Breast epithelium (tissue), 3 donors: ENCODE results near the gene C12orf60.

Experiments
- POLR2AphosphoS5 ChIP-seq, 3 donors: sonication (generic); formaldehyde crosslinking; IDR thresholded peaks; one replicate each; pipeline ENCODE4 v1.6.1; 2017; ENCODE audit warnings: antibody characterized with exemption in 3 of 3
- TF ChIP-seq, protein P1 (sequence below), 3 donors: fragments of 450-650 bp; IDR thresholded peaks; one replicate each; pipeline ENCODE4 v1.5.1; 2016 to 2017; ENCODE audit warnings: antibody characterized with exemption in 3 of 3, mild to moderate bottlenecking in 3 of 3, moderate library complexity in 3 of 3

DNA sequence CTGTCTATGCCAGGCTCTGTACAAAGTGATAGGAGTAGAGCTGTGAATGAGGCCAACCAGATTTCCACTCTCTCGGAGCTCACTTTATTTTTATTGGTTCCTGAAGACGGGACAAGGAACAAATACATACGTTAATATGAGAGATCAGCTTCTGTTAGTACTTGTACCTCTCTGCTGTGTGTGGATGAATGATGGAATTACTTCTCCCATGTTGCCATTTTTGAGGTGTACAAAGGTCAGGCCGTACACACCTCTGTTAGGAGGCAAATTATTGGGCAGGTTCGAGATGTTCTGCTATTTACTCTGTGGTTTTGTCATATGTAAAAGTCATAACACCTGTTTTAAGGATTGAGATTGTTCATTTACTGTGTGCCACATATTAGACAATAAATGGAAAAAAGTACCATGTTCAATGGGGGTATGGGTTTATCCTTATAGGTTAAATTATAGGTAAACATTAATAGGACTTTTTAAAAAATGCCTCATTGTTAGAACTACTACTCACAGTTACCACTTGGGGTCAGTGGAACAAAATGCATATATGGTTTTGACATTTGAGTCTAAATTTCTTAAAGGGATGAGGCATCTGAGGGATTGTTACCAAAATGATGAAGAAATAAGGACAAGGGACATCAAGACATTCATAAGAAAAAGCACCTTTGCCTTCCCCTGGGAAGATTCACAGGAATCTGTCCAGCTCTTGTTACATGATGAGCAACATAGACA, 27.1 kb upstream of the C12orf60 start:
- TF ChIP-seq, protein P1, sequence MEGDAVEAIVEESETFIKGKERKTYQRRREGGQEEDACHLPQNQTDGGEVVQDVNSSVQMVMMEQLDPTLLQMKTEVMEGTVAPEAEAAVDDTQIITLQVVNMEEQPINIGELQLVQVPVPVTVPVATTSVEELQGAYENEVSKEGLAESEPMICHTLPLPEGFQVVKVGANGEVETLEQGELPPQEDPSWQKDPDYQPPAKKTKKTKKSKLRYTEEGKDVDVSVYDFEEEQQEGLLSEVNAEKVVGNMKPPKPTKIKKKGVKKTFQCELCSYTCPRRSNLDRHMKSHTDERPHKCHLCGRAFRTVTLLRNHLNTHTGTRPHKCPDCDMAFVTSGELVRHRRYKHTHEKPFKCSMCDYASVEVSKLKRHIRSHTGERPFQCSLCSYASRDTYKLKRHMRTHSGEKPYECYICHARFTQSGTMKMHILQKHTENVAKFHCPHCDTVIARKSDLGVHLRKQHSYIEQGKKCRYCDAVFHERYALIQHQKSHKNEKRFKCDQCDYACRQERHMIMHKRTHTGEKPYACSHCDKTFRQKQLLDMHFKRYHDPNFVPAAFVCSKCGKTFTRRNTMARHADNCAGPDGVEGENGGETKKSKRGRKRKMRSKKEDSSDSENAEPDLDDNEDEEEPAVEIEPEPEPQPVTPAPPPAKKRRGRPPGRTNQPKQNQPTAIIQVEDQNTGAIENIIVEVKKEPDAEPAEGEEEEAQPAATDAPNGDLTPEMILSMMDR (IDR thresholded peaks at IDR 0.05): peak in 1 of 3 donors; percentile 24
- no peak for TF ChIP-seq POLR2AphosphoS5 (IDR thresholded peaks at IDR 0.05)
